HepG2 (cell line): ENCODE measurements around the gene NUP85. TPM values are rescaled to one million over a fixed set of nuclear protein-coding genes. Genes with fewer than 3 reads are reported as not detected.

ENCODE experiments used
- CEBPG ChIP-seq: IDR thresholded peaks from 2 replicates; pipeline ENCODE4 v1.6.1; 2016
- HHEX ChIP-seq: IDR thresholded peaks from 2 replicates; pipeline ENCODE4 v1.6.1; 2016; ENCODE audit warnings: control low read depth
- JUN ChIP-seq: sonication (generic); formaldehyde crosslinking; IDR thresholded peaks from 2 replicates; pipeline ENCODE4 v1.4.0; 2020; ENCODE audit warnings: mild to moderate bottlenecking, missing genetic modification reagents
- PHF8 ChIP-seq: sonication (generic); formaldehyde crosslinking; IDR thresholded peaks from 2 replicates; pipeline ENCODE4 v1.5.0; 2020; ENCODE audit warnings: missing genetic modification reagents
- POGZ ChIP-seq: sonication (generic); formaldehyde crosslinking; IDR thresholded peaks from 2 replicates; pipeline ENCODE4 v1.4.0; 2020; ENCODE audit warnings: mild to moderate bottlenecking, missing genetic modification reagents
- TBX2 ChIP-seq: sonication (generic); formaldehyde crosslinking; IDR thresholded peaks from 2 replicates; pipeline ENCODE4 v1.5.0; 2020; ENCODE audit warnings: missing genetic modification reagents, mild to moderate bottlenecking, borderline replicate concordance
- TCF7 ChIP-seq: sonication (generic); IDR thresholded peaks from 2 replicates; pipeline ENCODE4 v1.6.1; 2016; ENCODE audit warnings: antibody characterized with exemption, low read depth
- THAP11 ChIP-seq: IDR thresholded peaks from 2 replicates; pipeline ENCODE4 v1.6.1; 2016; ENCODE audit warnings: missing biosample characterization, missing genetic modification reagents
- ZBTB21 ChIP-seq: sonication (generic); formaldehyde crosslinking; IDR thresholded peaks from 2 replicates; pipeline ENCODE4 v1.4.0; 2020; ENCODE audit warnings: missing genetic modification reagents
- ZNF557 ChIP-seq: sonication (generic); formaldehyde crosslinking; IDR thresholded peaks from 2 replicates; pipeline ENCODE4 v1.4.0; 2020; ENCODE audit warnings: missing genetic modification reagents
- ZNF773 ChIP-seq: sonication (generic); formaldehyde crosslinking; IDR thresholded peaks from 2 replicates; pipeline ENCODE4 v1.4.0; 2020; ENCODE audit warnings: missing genetic modification reagents, borderline replicate concordance
- polyA plus RNA-seq, 8 experiments: library from polyadenylated mRNA; depleted of rRNA in 3 of 8; stranded (reverse) in 7 of 8; unstranded in 1 of 8; fragments of >200 nt; fragmentation: Illumina TruSeq in 4 of 8; extraction: Trizol in 4 of 8; gene quantifications; 2 replicates each; pipeline versions ENCODE4 v1.2.1 to v1.2.3, GENCODE V29; 2011 to 2016; ENCODE audit warnings: low read depth in 4 of 8, missing spikeins in 1 of 8, mixed read lengths in 1 of 8; ENCODE audit not compliant: insufficient read depth in 1 of 8
- total RNA-seq, 5 experiments: library from RNA; depleted of rRNA; stranded (reverse); fragments of >200 nt; fragmentation: Illumina TruSeq; extraction: Trizol; gene quantifications; 2 replicates each; pipeline ENCODE4 v1.2.3, GENCODE V29; 2016; ENCODE audit warnings: low read depth in 1 of 5
- TF ChIP-seq, protein P1 (sequence below): sonication (generic); formaldehyde crosslinking; IDR thresholded peaks from 2 replicates; pipeline ENCODE4 v1.4.0; 2020; ENCODE audit warnings: missing genetic modification reagents
- TF ChIP-seq, protein P2 (sequence below): sonication (generic); formaldehyde crosslinking; IDR thresholded peaks from 2 replicates; pipeline ENCODE4 v1.8.0; 2022; ENCODE audit warnings: low read depth, missing genetic modification reagents
- TF ChIP-seq, protein P3 (sequence below): sonication (generic); formaldehyde crosslinking; IDR thresholded peaks from 2 replicates; pipeline ENCODE4 v1.4.0; 2020; ENCODE audit warnings: missing genetic modification reagents
- TF ChIP-seq, protein P4 (sequence below): sonication (generic); formaldehyde crosslinking; IDR thresholded peaks from 2 replicates; pipeline ENCODE4 v1.4.0; 2020; ENCODE audit warnings: missing genetic modification reagents, borderline replicate concordance
- TF ChIP-seq, protein P5 (sequence below): IDR thresholded peaks from 2 replicates; pipeline ENCODE4 v1.6.1; 2016; ENCODE audit warnings: missing genetic modification reagents, missing compliant biosample characterization

The NUP85 gene
- total and polyA plus RNA-seq, 2 of the 13 experiments (the other 11 are each of a cell fraction or from before 2014, with no cell fraction given): 89.1 to 124 TPM

DNA sequence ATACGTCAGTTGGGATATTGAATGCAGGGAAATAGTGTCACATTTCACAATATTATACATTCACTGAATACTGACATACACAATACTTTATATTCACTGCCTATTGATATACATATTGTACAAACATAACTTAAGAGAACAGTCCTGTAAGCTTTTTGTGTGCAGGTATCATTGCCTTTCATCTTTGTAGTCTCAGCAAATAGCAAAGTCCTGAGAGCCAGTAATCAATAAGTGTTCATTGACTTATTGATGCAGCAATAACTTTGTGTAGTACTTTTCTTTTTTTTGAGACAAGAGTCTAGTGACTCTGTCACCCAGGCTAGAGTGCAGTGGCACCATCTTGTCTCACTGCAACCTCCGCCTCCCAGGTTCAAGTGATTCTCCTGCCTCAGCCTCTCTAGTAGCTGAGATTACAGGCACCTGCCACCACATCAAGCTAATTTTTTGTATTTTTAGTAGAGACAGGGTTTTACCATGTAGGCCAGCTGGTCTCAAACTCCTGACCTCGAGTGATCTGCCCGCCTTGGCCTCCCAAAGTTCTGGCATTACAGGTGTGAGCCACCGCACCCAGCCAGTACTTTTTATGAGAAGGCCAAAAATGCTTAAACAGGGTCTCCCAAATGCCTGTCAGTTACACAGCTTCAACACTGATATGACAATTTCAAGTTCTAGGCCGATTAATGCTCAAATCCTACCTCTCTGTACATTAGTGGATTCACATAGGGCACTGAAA, 5.4 kb upstream of the NUP85 start (continued):
- TF ChIP-seq PHF8 (CRISPR knock-in tag) (no peak), THAP11 (peak; percentile 44; the same call in 1 of the 2 replicates), POGZ (CRISPR knock-in tag) (no peak), ZNF557 (CRISPR knock-in tag) (no peak), ZBTB21 (CRISPR knock-in tag) (no peak), CEBPG (CRISPR knock-in tag) (peak; percentile 36; the same call in 1 of the 2 replicates), JUN (no peak), HHEX (CRISPR knock-in tag) (peak; percentile 75; the same call in 1 of the 2 replicates), TBX2 (CRISPR knock-in tag) (peak; percentile 34; the same call in 1 of the 2 replicates), ZNF773 (CRISPR knock-in tag) (no peak), TCF7 (peak; percentile 93)
- TF ChIP-seq, protein P1, sequence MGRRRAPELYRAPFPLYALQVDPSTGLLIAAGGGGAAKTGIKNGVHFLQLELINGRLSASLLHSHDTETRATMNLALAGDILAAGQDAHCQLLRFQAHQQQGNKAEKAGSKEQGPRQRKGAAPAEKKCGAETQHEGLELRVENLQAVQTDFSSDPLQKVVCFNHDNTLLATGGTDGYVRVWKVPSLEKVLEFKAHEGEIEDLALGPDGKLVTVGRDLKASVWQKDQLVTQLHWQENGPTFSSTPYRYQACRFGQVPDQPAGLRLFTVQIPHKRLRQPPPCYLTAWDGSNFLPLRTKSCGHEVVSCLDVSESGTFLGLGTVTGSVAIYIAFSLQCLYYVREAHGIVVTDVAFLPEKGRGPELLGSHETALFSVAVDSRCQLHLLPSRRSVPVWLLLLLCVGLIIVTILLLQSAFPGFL: no peak
- TF ChIP-seq, protein P2, sequence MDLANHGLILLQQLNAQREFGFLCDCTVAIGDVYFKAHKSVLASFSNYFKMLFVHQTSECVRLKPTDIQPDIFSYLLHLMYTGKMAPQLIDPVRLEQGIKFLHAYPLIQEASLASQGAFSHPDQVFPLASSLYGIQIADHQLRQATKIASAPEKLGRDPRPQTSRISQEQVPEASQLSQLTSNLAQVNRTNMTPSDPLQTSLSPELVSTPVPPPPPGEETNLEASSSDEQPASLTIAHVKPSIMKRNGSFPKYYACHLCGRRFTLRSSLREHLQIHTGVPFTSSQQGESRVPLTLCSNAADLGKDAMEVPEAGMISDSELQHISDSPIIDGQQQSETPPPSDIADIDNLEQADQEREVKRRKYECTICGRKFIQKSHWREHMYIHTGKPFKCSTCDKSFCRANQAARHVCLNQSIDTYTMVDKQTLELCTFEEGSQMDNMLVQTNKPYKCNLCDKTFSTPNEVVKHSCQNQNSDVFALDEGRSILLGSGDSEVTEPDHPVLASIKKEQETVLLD (CRISPR knock-in tag): 0 out of 2 replicates have a peak, but pooled peaks have one; percentile 39
- TF ChIP-seq, protein P3, sequence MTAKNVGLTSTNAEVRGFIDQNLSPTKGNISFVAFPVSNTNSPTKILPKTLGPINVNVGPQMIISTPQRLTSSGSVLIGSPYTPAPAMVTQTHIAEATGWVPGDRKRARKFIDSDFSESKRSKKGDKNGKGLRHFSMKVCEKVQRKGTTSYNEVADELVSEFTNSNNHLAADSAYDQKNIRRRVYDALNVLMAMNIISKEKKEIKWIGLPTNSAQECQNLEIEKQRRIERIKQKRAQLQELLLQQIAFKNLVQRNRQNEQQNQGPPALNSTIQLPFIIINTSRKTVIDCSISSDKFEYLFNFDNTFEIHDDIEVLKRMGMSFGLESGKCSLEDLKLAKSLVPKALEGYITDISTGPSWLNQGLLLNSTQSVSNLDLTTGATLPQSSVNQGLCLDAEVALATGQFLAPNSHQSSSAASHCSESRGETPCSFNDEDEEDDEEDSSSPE (CRISPR knock-in tag): no peak
- TF ChIP-seq, protein P4, sequence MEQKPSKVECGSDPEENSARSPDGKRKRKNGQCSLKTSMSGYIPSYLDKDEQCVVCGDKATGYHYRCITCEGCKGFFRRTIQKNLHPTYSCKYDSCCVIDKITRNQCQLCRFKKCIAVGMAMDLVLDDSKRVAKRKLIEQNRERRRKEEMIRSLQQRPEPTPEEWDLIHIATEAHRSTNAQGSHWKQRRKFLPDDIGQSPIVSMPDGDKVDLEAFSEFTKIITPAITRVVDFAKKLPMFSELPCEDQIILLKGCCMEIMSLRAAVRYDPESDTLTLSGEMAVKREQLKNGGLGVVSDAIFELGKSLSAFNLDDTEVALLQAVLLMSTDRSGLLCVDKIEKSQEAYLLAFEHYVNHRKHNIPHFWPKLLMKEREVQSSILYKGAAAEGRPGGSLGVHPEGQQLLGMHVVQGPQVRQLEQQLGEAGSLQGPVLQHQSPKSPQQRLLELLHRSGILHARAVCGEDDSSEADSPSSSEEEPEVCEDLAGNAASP (CRISPR knock-in tag): 0 out of 2 replicates have a peak, but pooled peaks have one; percentile 37
- TF ChIP-seq, protein P5, sequence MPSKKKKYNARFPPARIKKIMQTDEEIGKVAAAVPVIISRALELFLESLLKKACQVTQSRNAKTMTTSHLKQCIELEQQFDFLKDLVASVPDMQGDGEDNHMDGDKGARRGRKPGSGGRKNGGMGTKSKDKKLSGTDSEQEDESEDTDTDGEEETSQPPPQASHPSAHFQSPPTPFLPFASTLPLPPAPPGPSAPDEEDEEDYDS (CRISPR knock-in tag): no peak
